ENCODE data around the gene COL6A2. TPM values are rescaled to one million over a fixed set of nuclear protein-coding genes. Genes with fewer than 3 reads are reported as not detected.

COL6A2 gene
- total RNA-seq, 2 donors from 2014 or later, result 259 to 377 TPM

- Histone ChIP-seq H3K4me1 (ENCODE audit: control insufficient read depth, insufficient read depth, low read length) (no peaks in the 10 kb centered on the region), H3K9me3 (ENCODE audit: control insufficient read depth, low read length) (no peaks in the 10 kb centered on the region), H3K4me3 (ENCODE audit: low read length) (no peak overlapping the region), H3K27me3 (ENCODE audit: control insufficient read depth, insufficient read depth, low read length, poor library complexity, severe bottlenecking) (no peaks in the 10 kb centered on the region), H3K36me3 (ENCODE audit: control insufficient read depth, insufficient read depth, low read length) (peaks cover 56% of the 10 kb centered on the region), H3K9ac (ENCODE audit: extremely low read depth, low read length, poor library complexity, severe bottlenecking) (no peak overlapping the region), H3K27ac (ENCODE audit: low read depth, low read length) (no peak overlapping the region)
- peak; percentile 34 for DNase-seq
- no peak overlapping the region for H3K27ac Mint-ChIP-seq
- H3K27me3 Mint-ChIP-seq (ENCODE audit: insufficient read depth), result no peaks in the 10 kb centered on the region
- TF ChIP-seq CTCF (conservative IDR thresholded peaks at IDR 0.05), result no peak
- H3K4me1 Mint-ChIP-seq, result no peaks in the 10 kb centered on the region
- no peaks in the 10 kb centered on the region for H3K9me3 Mint-ChIP-seq
- peaks cover 37% of the 10 kb centered on the region for H3K36me3 Mint-ChIP-seq (ENCODE audit: low read depth)
- no peak overlapping the region for H3K4me3 Mint-ChIP-seq
- WGBS, 2 experiments (ENCODE audit: insufficient coverage in 1 of 2, insufficient read length in 1 of 2), result 94 to 100% methylated on average over 9 to 26 of the region's 26 CpGs
Observed at GRCh38 chr21:46120301-46121285, 22.7 kb downstream of the COL6A2 start.

GRCh38 chr21:46121286-46122221, 23.6 kb downstream of the COL6A2 start:
- Mint-ChIP-seq H3K27ac (no peak overlapping the region), H3K36me3 (ENCODE audit: low read depth) (peaks cover 38% of the 10 kb centered on the region), H3K9me3 (no peaks in the 10 kb centered on the region), H3K27me3 (ENCODE audit: insufficient read depth) (no peaks in the 10 kb centered on the region), H3K4me3 (no peak overlapping the region), H3K4me1 (no peaks in the 10 kb centered on the region)
- TF ChIP-seq CTCF (conservative IDR thresholded peaks at IDR 0.05), result peak; percentile 14
- Histone ChIP-seq H3K27me3 (ENCODE audit: control insufficient read depth, insufficient read depth, low read length, poor library complexity, severe bottlenecking) (no peaks in the 10 kb centered on the region), H3K4me1 (ENCODE audit: control insufficient read depth, insufficient read depth, low read length) (no peaks in the 10 kb centered on the region), H3K36me3 (ENCODE audit: control insufficient read depth, insufficient read depth, low read length) (peaks cover 51% of the 10 kb centered on the region), H3K27ac (ENCODE audit: low read depth, low read length) (no peak overlapping the region), H3K9ac (ENCODE audit: extremely low read depth, low read length, poor library complexity, severe bottlenecking) (no peak overlapping the region), H3K9me3 (ENCODE audit: control insufficient read depth, low read length) (no peaks in the 10 kb centered on the region), H3K4me3 (ENCODE audit: low read length) (no peak overlapping the region)
- WGBS, 2 experiments (ENCODE audit: insufficient coverage in 1 of 2, insufficient read length in 1 of 2), result 95% methylated on average over 17 to 29 of the region's 29 CpGs
- peak; percentile 40 for DNase-seq

GRCh38 chr21:46122237-46122671, 24.3 kb downstream of the COL6A2 start:
- no peaks in the 10 kb centered on the region for H3K4me1 Mint-ChIP-seq
- Histone ChIP-seq H3K27ac (ENCODE audit: low read depth, low read length) (no peak overlapping the region), H3K4me1 (ENCODE audit: control insufficient read depth, insufficient read depth, low read length) (no peaks in the 10 kb centered on the region), H3K36me3 (ENCODE audit: control insufficient read depth, insufficient read depth, low read length) (peaks cover 46% of the 10 kb centered on the region), H3K4me3 (ENCODE audit: low read length) (no peak overlapping the region), H3K27me3 (ENCODE audit: control insufficient read depth, insufficient read depth, low read length, poor library complexity, severe bottlenecking) (no peaks in the 10 kb centered on the region), H3K9me3 (ENCODE audit: control insufficient read depth, low read length) (no peaks in the 10 kb centered on the region), H3K9ac (ENCODE audit: extremely low read depth, low read length, poor library complexity, severe bottlenecking) (no peak overlapping the region)
- H3K9me3 Mint-ChIP-seq, result no peaks in the 10 kb centered on the region
- no peak overlapping the region for H3K27ac Mint-ChIP-seq
- no peak for DNase-seq
- no peaks in the 10 kb centered on the region for H3K27me3 Mint-ChIP-seq (ENCODE audit: insufficient read depth)
- H3K36me3 Mint-ChIP-seq (ENCODE audit: low read depth), result peaks cover 33% of the 10 kb centered on the region
- TF ChIP-seq CTCF (conservative IDR thresholded peaks at IDR 0.05), result no peak
- no peak overlapping the region for H3K4me3 Mint-ChIP-seq
- 94 to 98% methylated on average over 9 to 12 of the region's 12 CpGs for WGBS, 2 experiments (ENCODE audit: insufficient coverage in 1 of 2, insufficient read length in 1 of 2)
